Astrocyte of the spinal cord (primary cell): ENCODE results near the gene KRTAP12-3.
"Not testable (repeated sequence)": the region's sequence is repeated elsewhere in the genome, so short reads cannot be mapped to it uniquely, and the experiment has no call there.

ENCODE experiments used
- DNase-seq: peaks from one replicate; pipeline ENCODE4 v3.0.0; 2011; ENCODE audit warnings: low read depth, low spot score
- H3K4me3 ChIP-seq: 2 replicates; pipeline ENCODE4 v1.5.1; 2011; ENCODE audit warnings: low read depth, mild to moderate bottlenecking, low read length, moderate library complexity
- CTCF ChIP-seq: IDR thresholded peaks from 2 replicates; pipeline ENCODE4 v1.5.1; 2012; ENCODE audit warnings: low read depth, mild to moderate bottlenecking, low read length, inconsistent platforms
- in situ Hi-C: cut with HindIII; loops from 2 replicates; pipeline ENCODE4 v1.10.0; 2017; ENCODE audit warnings: low sequenced_read_pairs

The KRTAP12-3 gene

DNA sequence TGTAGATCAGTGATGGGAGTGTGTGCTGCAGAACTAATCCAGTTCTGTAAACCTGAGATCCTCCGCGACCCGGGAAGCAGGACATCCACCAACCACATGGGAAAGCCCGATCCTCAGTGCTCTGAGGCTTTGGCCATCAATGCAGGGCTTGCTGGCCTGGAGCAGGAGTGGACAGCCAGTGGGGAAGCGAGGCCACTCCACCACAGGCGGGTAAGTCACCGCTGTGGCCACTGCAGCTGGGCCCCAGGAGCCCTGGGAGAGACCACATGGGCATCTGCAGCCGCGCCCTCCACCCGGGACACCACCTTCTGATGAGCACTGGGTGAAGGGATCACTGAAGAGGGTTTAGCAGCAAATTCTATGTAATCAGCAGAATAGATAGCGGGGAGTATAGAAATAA, 23.4 kb downstream of the KRTAP12-3 start:
- no peak for DNase-seq
- no peak overlapping the region for H3K4me3 ChIP-seq
- no peak for TF ChIP-seq CTCF
- in situ Hi-C loops: no loop called here

- DNase-seq: no peak
- in situ Hi-C loops: no loop called here
- no peak within 1 kb of the TSS for H3K4me3 ChIP-seq
- no peak for TF ChIP-seq CTCF
These were observed 24.3 kb downstream of the KRTAP12-3 start, which contains the start of gene KRTAP12-1 for GRCh38 chr21:44681861-44682579. Gene KRTAP12-1, minus strand, starts transcription at chr21:44682163. Its CDS starts 40 bp downstream, at chr21:44682123.

DNA sequence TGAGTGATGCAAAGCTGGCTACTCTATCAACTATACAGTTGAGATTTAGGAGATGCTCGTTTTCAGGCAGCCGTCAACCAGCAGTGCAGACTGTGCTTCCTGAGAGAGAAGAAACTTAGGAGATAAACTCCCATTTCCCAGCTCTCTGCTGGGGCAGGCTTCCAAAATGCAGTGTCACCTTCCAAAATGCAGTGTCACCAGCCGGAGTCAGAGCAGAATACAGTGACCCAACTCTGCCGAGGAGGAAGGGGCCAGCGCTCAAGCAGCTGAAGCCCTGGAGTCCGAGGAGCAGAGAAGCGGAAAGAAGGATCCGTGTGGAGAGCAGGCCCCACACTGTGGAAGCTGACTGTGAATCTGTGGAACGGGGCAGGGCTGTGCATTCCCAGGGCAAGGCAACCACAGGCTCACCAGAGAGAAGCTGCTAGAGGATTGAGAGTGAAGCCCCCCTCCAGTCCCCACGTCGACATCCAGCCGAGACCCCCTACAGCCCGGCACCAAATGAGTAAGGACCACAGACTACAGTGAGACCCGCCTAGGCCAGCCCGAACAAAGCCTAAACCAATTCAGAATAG, 24.9 kb downstream of the KRTAP12-3 start:
- DNase-seq: no peak
- no peak for TF ChIP-seq CTCF
- in situ Hi-C loops: no loop called here
- no peak overlapping the region for H3K4me3 ChIP-seq

DNA sequence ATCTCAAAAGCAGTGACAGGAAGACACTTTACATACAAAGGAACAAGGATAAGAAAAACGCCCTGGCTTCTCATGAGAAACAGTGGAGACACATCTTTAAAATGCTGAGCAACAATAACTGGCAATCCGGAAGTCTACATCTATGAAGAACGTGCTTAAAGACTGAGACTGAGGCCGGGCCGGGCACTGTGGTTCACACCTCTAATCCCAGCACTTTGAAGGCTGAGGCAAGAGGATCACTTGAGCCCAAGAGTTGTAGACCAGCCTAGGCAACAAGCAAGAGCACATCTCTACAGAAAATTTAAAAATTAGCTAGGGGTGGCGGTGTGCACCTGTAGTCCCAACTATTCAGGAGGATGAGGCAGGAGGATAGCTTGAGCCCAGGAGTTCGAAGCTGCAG, 26.3 kb downstream of the KRTAP12-3 start:
- in situ Hi-C loops: no loop called here
- TF ChIP-seq CTCF: no peak
- no peak for DNase-seq
- H3K4me3 ChIP-seq: no peak overlapping the region

- no peak overlapping the region for H3K4me3 ChIP-seq
- no peak for TF ChIP-seq CTCF
- in situ Hi-C loops: no loop called here
- DNase-seq: no peak
These were observed 26.8 kb downstream of the KRTAP12-3 start for GRCh38 chr21:44684483-44684882.

GRCh38 chr21:44685050-44685449, 27.3 kb downstream of the KRTAP12-3 start:
- H3K4me3 ChIP-seq, DNase-seq, in situ Hi-C loops: not testable (repeated sequence)

GRCh38 chr21:44686000-44686781, 28.5 kb downstream of the KRTAP12-3 start:
- H3K4me3 ChIP-seq: no peak overlapping the region
- in situ Hi-C loops: no loop called here
- no peak for TF ChIP-seq CTCF
- DNase-seq: no peak
